ENCODE measurements around the gene H1-8.

Gene H1-8

DNA sequence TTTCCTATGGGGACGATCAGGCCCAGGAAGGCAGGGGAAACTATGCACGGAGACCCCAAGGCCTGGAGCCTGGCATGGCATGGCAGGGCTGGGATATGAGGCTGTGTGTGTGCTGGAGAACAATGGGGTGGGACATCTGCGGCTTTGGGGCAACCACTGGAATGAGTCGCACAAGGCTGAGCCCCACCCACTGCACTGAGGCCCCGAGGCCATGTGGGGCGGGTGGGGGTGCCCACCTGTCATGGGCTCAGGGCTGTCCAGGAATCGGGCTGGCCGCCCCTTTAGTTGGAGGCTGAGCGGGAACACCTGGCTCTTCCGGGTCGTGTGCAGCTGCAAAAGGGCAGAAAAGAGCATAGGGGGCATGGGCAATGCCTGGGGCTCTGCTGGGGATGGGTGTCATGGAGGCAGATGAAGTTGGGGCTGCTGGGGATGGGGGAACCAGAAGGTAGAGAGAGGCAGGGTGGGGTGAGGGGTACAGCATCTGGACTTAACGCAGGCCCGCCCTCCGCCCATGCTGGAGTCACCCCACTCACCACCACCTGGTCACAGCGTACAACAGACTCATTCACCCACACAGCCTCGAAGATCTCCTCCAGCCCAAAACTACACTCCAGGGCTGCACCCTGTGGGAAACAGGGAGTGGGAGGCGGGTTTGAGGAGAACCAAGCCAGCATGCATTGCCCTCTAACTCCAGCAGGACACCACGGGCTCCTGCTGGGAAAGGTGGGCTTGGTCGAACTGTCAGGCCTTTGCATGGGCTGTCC lies 32.4 kb downstream of the H1-8 start:
- DNase-seq: no peak

DNA sequence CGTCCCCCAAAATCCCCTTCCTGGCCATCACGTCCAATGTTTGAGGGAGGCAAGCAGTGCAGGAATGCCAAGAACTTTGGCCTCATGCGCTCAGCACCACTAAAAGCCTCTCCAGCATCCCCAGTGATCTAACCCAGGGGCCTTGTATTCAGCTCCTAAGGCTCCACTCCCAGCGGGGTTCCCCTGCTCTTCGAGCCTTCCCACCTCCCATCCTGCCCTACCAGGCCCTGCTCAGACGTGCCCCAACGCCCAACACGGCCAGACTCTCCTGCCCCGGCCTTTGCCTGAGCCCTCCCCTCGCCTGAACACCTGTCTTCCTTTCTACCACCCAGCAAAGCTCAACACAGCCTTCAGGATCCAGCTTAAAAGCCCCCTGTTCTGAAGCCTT lies 33.0 kb downstream of the H1-8 start:
- DNase-seq: no peak

- DNase-seq: peak; percentile 58
Measured at GRCh38 chr3:129576514-129577352, 33.8 kb downstream of the H1-8 start.

GRCh38 chr3:129577366-129577765 lies 34.4 kb downstream of the H1-8 start:
- peak; percentile 98 for DNase-seq

DNA sequence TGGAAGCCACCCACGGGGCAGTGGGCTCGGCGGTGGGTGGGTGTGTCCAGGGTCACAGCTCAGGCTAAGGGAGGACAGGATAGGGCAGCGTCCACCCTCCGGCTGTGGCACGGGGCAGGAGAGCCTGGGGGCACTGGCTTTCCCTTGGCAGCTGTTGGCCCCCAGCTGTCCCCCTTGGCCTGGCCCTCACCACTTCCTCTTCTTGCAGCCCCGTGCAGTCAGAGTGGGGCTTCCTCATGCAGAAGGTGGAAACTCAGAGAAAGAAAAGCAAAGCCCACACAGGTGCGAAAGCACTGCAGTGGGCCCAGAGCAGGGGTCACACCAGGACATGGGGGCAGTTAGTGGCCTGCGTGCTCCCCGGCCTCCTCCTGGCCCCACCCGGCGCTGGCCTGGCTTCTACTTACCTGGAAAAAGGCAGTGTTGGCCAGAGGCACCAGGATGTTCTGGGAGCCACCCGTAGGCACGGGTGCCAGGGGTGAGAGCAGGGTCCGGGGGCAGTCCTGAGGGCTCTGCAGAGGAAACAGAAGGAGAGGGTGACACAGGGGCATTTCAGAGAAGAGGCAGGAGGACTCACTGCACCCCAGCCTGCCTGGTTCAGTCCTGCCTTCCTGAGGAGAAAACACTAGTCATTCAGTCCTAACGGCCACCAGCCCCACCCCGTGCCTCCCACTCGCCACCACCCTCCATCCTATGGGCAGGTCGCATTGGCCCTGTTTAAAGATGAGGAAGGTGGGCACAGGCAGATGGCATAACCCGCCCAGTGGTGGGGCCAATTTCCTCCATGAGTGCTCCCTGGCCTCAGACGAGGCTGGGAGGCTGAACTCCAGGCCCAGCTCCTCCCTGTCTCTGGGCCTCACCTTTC lies 35.2 kb downstream of the H1-8 start:
- DNase-seq: no peak

- DNase-seq: no peak
Measured at GRCh38 chr3:129579991-129580390, 37.0 kb downstream of the H1-8 start.

GRCh38 chr3:129581623-129582022 lies 38.6 kb downstream of the H1-8 start:
- no peak for DNase-seq

- DNase-seq: no peak
Measured at GRCh38 chr3:129582799-129583198, 39.8 kb downstream of the H1-8 start.

DNA sequence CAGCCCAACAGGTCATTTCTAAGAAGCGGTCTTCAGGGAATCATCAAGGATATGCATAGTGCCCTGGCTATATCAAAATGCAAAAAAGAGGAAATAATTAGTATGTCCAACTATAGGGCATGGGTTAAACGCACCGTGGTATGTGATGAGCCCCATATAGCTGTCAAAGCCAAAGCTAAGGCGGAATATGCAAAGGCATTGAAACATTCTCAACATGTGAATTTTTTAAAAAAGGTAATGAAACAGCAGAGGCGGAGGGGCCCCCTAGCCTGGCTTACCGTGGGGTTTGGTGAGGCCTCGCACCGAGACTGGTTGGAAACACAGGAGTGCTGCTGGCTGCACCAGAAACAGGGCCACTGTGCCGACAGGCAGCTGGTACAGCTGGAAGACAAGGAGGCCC lies 40.3 kb downstream of the H1-8 start:
- no peak for DNase-seq

GRCh38 chr3:129584631-129585030 lies 41.7 kb downstream of the H1-8 start:
- no peak for DNase-seq

GRCh38 chr3:129585949-129586657 lies 43.1 kb downstream of the H1-8 start:
- DNase-seq: no peak

DNA sequence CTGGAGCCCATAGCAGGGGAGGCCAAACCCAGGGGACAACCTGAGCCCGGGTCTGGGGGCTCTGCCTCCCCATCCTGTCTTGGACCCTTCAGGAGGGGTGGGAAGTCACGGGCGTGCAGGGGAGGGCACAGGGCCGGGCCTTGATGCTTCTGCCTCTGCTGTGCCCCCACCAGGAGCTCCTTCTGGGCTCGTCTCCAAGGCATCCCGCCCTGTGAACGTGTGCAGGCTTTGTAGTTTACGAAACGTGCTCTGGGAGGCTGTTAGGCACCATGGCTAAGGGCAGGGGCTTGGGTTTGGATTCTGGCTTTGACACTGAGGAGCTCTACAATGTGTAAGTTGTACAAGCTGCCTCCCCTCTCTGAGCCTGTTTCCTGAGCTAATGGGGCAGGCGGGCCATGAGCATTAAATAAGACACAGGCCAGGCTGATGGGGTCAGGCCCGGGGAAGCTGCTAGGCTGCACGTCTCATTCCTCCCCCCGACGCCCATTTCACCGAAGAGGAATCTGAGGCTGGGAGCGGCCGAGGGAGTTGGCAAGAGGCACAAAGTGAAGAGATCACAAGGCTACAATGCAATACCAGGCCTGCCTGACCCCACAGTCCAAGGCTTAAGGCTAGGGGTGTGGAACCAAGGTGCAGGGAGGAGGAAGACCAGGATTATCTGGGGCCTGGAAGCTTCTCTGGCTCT lies 43.9 kb downstream of the H1-8 start:
- no peak for DNase-seq

- no peak for DNase-seq
Measured at GRCh38 chr3:129587566-129588210, 44.7 kb downstream of the H1-8 start.

DNA sequence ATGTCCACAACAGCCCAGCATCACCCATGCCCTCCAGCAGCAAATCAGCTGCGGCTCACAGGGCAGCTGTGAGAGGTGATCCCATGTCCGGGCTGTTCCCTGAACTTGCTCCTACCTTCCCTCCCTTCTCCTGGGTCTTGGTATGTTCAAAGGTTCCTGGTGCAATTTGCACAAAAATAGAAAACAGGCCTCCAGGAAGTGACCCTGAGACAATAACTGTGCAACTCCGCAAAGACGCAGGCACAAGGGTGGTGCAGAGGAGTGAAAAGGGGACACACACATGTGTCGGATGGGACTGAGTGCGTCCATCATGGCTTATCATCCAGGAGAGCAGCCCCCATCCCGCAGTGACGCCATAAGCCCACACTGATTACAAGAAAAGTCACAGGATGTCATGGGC lies 47.2 kb downstream of the H1-8 start:
- DNase-seq: no peak

GRCh38 chr3:129591932-129592331 lies 49.0 kb downstream of the H1-8 start:
- DNase-seq: no peak

GRCh38 chr3:129592381-129593131 lies 49.6 kb downstream of the H1-8 start:
- no peak for DNase-seq

DNA sequence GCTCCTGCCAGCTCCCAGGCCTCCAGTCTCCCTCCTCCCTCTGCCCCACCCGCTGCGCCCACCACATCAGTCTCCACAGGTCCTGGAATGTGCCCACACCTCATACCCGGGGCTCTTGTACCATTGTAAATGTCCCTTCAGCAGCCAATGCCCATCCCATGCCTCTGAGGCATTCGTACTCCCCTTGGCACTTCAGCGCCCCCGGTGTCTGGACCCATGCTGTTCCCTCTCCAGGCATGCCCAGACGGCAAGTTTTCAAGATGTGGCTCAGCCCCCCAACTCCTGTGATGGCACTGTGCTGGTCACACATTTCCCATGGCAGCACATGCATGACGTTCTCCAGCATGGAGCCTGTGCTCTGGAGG lies 50.2 kb downstream of the H1-8 start:
- DNase-seq: no peak

GRCh38 chr3:129593595-129594339 lies 50.8 kb downstream of the H1-8 start:
- DNase-seq: peak; percentile 62

DNA sequence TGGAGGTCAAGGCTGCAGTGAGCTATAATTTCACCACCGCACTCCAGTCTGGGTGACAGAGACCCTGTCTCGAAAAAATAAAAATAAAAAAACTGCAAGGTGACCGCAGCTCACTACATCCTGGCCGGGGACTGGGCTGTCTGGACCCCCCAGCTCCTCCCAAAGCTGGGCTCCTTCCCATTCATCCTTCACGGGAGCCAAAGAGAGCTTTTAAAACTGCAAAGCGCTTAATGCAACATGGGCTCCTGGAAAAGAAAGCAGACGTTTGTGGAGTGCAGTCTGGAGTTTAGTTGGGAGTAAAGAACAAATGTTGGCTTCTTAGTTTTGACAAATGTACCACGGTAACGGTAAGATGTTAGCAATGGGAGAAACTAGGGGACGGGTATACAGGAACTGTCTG lies 51.4 kb downstream of the H1-8 start:
- no peak for DNase-seq

GRCh38 chr3:129594907-129595390 lies 52.0 kb downstream of the H1-8 start:
- DNase-seq: no peak

Data from NCI-H2171 (cell line).